ENCODE data around the gene PPP4C.

Gene PPP4C

DNA sequence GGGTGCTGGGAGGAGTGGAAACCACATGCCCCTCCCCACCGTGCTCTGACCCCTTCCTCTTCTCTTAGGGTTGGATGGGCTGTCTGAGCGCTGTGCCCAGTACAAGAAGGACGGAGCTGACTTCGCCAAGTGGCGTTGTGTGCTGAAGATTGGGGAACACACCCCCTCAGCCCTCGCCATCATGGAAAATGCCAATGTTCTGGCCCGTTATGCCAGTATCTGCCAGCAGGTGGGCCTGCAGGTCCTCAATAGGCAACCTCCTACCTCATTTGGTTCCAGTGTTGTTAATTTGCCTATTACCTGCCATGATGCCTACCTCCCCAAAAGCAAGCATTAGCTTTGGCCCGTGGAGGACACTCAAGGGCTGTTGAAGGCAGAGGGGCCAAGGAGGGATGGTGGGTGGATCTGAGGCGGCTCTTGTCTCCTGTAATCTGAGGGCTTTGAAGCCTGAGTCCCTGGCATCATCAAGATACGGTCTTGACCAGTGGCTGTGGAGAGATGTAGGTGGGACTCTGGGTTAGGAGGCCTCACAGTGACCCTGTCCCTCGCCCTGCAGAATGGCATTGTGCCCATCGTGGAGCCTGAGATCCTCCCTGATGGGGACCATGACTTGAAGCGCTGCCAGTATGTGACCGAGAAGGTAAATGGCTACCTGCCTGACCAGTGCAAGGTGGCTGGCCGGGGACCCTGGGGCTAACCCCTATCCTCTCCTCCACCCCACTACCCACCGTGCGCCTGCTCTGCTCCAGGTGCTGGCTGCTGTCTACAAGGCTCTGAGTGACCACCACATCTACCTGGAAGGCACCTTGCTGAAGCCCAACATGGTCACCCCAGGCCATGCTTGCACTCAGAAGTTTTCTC, 6.8 kb upstream of the PPP4C start:
- Histone ChIP-seq H3K36me3 (ENCODE audit: insufficient read depth, low read length) (peaks cover 59% of the 10 kb centered on the region), H3K9me3 (ENCODE audit: low read depth, low read length) (no peaks in the 10 kb centered on the region), H3K9ac (ENCODE audit: insufficient read length) (no peak overlapping the region), H3K27ac (no peak overlapping the region), H3K4me3 (no peak overlapping the region)
- DNase-seq (ENCODE audit: low read depth, low spot score) = no peak
- no peak for TF ChIP-seq FOXP2 (optimal IDR thresholded peaks at IDR 0.05; ENCODE audit: control extremely low read depth, extremely low read length, insufficient read depth)
- no peak; the same call in 1 of the 2 replicates for TF ChIP-seq POLR2AphosphoS5 (IDR thresholded peaks at IDR 0.05; ENCODE audit: borderline replicate concordance, low read depth, low read length)
- no peak for TF ChIP-seq EZH2 (IDR thresholded peaks at IDR 0.05)

DNA sequence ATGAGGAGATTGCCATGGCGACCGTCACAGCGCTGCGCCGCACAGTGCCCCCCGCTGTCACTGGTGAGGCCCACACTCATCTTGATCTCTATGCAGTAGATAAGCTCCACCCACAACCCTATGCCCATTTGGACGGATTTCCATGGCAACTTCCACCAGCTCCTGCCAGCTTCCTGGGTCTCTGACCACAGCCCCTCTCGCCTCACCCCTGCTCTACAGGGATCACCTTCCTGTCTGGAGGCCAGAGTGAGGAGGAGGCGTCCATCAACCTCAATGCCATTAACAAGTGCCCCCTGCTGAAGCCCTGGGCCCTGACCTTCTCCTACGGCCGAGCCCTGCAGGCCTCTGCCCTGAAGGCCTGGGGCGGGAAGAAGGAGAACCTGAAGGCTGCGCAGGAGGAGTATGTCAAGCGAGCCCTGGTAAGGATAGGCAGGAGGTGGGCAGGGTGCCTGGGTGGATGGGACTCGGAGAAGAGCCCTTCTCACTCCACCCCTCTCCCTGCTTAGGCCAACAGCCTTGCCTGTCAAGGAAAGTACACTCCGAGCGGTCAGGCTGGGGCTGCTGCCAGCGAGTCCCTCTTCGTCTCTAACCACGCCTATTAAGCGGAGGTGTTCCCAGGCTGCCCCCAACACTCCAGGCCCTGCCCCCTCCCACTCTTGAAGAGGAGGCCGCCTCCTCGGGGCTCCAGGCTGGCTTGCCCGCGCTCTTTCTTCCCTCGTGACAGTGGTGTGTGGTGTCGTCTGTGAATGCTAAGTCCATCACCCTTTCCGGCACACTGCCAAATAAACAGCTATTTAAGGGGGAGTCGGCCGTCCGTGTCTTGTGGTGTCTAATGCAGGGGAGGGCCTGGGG, 6.0 kb upstream of the PPP4C start:
- no peak overlapping the region for H3K27ac ChIP-seq
- TF ChIP-seq FOXP2 (optimal IDR thresholded peaks at IDR 0.05; ENCODE audit: control extremely low read depth, extremely low read length, insufficient read depth) (no peak), POLR2AphosphoS5 (IDR thresholded peaks at IDR 0.05; ENCODE audit: borderline replicate concordance, low read depth, low read length) (no peak; the same call in 1 of the 2 replicates), EZH2 (IDR thresholded peaks at IDR 0.05) (no peak)
- H3K4me3 ChIP-seq = no peak overlapping the region
- H3K36me3 ChIP-seq (ENCODE audit: insufficient read depth, low read length) = peaks cover 59% of the 10 kb centered on the region
- DNase-seq (ENCODE audit: low read depth, low spot score) = no peak
- no peak overlapping the region for H3K9ac ChIP-seq (ENCODE audit: insufficient read length)
- no peaks in the 10 kb centered on the region for H3K9me3 ChIP-seq (ENCODE audit: low read depth, low read length)

DNA sequence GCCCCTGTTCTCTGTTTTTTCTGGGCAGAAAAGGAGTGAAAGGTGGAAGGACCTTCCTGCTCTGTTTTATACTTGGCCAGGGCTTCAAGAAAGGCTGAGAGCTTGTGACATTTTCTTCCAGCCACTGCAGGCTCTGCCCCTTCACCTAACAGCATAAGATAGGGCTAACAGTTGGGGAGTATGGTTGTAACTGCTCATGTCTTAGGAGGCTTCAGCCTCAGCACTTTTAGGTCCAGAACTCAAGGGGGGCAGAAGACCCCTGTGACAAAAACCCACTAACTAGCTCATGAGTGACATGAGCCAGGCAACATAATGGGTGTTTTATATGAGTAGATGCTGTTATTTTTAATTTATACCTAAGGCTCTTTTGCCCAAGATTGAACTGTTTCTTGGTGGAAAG, 5.3 kb upstream of the PPP4C start:
- H3K4me3 ChIP-seq = no peak overlapping the region
- no peaks in the 10 kb centered on the region for H3K9me3 ChIP-seq (ENCODE audit: low read depth, low read length)
- no peak overlapping the region for H3K9ac ChIP-seq (ENCODE audit: insufficient read length)
- no peak for DNase-seq (ENCODE audit: low read depth, low spot score)
- H3K27ac ChIP-seq = 0 out of 2 replicates have a peak overlapping the region, but pooled peaks have one; percentile 54
- TF ChIP-seq FOXP2 (optimal IDR thresholded peaks at IDR 0.05; ENCODE audit: control extremely low read depth, extremely low read length, insufficient read depth) = no peak
- H3K36me3 ChIP-seq (ENCODE audit: insufficient read depth, low read length) = peaks cover 59% of the 10 kb centered on the region

DNA sequence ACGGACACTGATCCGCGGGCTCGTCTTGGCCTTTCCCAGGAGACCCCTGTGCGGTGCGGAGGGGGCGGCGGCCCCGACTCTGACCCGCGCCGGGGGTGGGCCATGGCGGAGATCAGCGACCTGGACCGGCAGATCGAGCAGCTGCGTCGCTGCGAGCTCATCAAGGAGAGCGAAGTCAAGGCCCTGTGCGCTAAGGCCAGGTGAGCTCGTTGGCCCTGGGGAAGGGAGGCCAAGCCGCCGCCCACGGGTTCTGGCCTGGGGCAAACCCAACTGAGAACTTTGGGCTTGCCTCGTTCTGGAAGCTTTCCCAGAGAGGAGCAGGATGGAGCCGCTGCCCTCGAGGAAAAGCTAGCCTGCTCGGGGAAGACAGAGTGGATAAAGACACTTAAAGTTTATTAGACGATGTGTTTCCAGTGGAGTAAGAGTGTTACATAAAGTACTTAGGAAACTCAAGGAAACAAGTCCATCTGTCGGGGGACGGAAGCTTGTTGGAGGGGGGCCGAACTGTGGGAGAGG, 540 bp downstream of the PPP4C start:
- no peak for DNase-seq (ENCODE audit: low read depth, low spot score)
- no peaks in the 10 kb centered on the region for H3K9me3 ChIP-seq (ENCODE audit: low read depth, low read length)
- H3K36me3 ChIP-seq (ENCODE audit: insufficient read depth, low read length) = peaks cover 47% of the 10 kb centered on the region
- H3K4me3 ChIP-seq = peak overlapping the region; percentile 79
- H3K27ac ChIP-seq = no peak overlapping the region; the same call in none of the 2 replicates
- peak overlapping the region; percentile 91 for H3K9ac ChIP-seq (ENCODE audit: insufficient read length)
- no peak for TF ChIP-seq FOXP2 (optimal IDR thresholded peaks at IDR 0.05; ENCODE audit: control extremely low read depth, extremely low read length, insufficient read depth)
- no peak for TF ChIP-seq POLR2AphosphoS5 (IDR thresholded peaks at IDR 0.05; ENCODE audit: borderline replicate concordance, low read depth, low read length)
- no peak for TF ChIP-seq EZH2 (IDR thresholded peaks at IDR 0.05)

DNA sequence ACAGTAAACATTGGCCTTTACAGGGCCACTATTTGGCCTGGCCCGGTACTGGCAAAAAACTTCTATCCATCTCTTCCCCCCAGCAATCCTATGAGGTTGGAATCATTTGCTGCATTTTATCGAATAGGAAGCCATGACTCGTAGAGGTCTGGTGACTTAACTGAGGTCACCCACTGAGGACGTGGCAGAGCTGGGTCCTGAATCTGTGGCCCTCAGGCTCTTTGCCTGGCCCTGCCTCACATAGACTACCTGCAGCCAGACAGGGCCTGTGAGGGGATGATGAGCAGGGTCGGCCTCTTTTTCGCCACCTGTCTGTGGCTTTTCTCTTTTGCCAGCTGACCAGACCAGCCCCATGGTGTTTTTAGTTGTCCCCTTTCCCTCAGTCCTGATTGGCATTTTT, 1.9 kb downstream of the PPP4C start:
- H3K9me3 ChIP-seq (ENCODE audit: low read depth, low read length) = no peaks in the 10 kb centered on the region
- no peak overlapping the region for H3K27ac ChIP-seq
- no peak for TF ChIP-seq EZH2 (IDR thresholded peaks at IDR 0.05)
- H3K4me3 ChIP-seq = peak overlapping the region; percentile 79; the same call in 1 of the 2 replicates
- H3K9ac ChIP-seq (ENCODE audit: insufficient read length) = no peak overlapping the region
- DNase-seq (ENCODE audit: low read depth, low spot score) = no peak
- H3K36me3 ChIP-seq (ENCODE audit: insufficient read depth, low read length) = peaks cover 45% of the 10 kb centered on the region

DNA sequence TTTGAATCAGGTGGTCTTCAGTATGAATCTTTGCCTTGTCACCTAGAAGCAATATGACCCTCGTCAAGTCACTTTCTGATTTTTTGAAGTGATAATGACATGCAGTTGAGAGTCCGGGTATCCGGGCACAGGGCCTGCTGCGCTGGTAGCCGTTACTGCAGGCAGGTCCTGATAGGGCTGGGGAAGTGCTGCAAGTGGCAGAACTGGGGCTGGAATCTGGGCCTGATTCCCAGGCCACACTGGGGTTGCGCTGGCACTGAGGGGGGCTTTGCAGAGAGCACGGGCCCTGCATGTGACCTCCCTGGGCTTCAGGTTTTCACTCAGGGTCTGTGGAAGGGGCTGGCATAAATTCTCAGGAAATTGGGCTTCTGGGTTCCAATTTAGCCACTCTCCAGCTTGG, 3.0 kb downstream of the PPP4C start:
- DNase-seq (ENCODE audit: low read depth, low spot score) = no peak
- TF ChIP-seq EZH2 (IDR thresholded peaks at IDR 0.05) (no peak), FOXP2 (optimal IDR thresholded peaks at IDR 0.05; ENCODE audit: control extremely low read depth, extremely low read length, insufficient read depth) (no peak), POLR2AphosphoS5 (IDR thresholded peaks at IDR 0.05; ENCODE audit: borderline replicate concordance, low read depth, low read length) (no peak)
- no peaks in the 10 kb centered on the region for H3K9me3 ChIP-seq (ENCODE audit: low read depth, low read length)
- peaks cover 56% of the 10 kb centered on the region for H3K36me3 ChIP-seq (ENCODE audit: insufficient read depth, low read length)
- no peak overlapping the region for H3K9ac ChIP-seq (ENCODE audit: insufficient read length)
- H3K27ac ChIP-seq = no peak overlapping the region
- H3K4me3 ChIP-seq = no peak overlapping the region

DNA sequence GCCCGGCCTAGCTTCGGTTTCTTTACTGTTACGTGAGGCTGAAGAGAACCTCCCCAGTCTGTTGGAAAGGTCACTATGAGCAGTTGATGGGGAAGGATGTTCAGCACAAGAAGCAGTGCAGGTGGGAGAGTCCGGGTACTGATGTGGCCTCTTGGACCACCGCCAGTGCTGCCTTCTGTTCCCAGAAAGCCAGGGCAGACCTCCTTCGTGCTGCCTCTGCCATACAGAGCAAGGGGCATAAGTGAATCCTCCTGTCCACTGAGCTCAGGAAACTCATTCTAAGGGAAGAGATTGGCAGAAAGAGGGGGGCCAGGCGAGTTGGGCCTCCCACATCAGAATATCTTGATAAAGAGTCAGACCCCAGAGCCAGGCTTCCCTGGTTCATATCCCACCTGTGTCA, 3.7 kb downstream of the PPP4C start:
- no peak overlapping the region for H3K27ac ChIP-seq
- peaks cover 63% of the 10 kb centered on the region for H3K36me3 ChIP-seq (ENCODE audit: insufficient read depth, low read length)
- H3K4me3 ChIP-seq = no peak overlapping the region
- no peak overlapping the region for H3K9ac ChIP-seq (ENCODE audit: insufficient read length)
- DNase-seq (ENCODE audit: low read depth, low spot score) = no peak
- H3K9me3 ChIP-seq (ENCODE audit: low read depth, low read length) = no peaks in the 10 kb centered on the region
- TF ChIP-seq FOXP2 (optimal IDR thresholded peaks at IDR 0.05; ENCODE audit: control extremely low read depth, extremely low read length, insufficient read depth) = no peak

DNA sequence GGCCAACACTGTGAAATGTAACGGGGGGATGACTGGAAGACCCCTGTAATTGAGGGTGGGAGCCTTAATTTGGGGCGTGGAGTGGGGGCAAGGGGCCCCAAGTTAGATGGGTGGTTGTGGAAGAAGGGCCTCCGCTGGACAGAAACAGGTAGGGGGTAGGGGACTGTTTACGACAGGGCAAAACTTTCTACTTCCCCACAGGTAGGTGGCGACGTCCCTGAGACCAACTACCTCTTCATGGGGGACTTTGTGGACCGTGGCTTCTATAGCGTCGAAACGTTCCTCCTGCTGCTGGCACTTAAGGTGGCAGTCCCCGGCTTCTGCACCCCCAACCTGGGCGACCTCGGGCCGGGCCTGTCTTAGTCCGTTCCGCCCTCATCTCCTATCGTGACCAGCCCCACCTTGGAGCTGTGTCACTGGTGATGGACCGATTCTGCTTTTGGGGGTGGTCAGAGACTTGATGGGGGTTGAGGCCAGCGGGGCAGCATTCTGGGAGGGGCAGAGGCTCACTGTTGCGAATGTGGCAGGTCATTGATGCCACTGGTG, 6.8 kb downstream of the PPP4C start:
- peaks cover 70% of the 10 kb centered on the region for H3K36me3 ChIP-seq (ENCODE audit: insufficient read depth, low read length)

More for the DNA sequence above, 6.8 kb downstream of the PPP4C start:
- Histone ChIP-seq H3K27ac (no peak overlapping the region), H3K4me3 (no peak overlapping the region), H3K9me3 (ENCODE audit: low read depth, low read length) (no peaks in the 10 kb centered on the region), H3K9ac (ENCODE audit: insufficient read length) (no peak overlapping the region)
- no peak for DNase-seq (ENCODE audit: low read depth, low spot score)
- TF ChIP-seq POLR2AphosphoS5 (IDR thresholded peaks at IDR 0.05; ENCODE audit: borderline replicate concordance, low read depth, low read length) (no peak), EZH2 (IDR thresholded peaks at IDR 0.05) (no peak), FOXP2 (optimal IDR thresholded peaks at IDR 0.05; ENCODE audit: control extremely low read depth, extremely low read length, insufficient read depth) (no peak)
